Keratinocyte (primary cell): ENCODE results near the gene HLA-C. TPM values are rescaled to one million over a fixed set of nuclear protein-coding genes. Genes with fewer than 3 reads are reported as not detected.

Source experiments
- DNase-seq: peaks from one replicate; pipeline ENCODE4 v3.0.0-alpha.2; 2011; ENCODE audit warnings: low read depth, missing footprints, low spot score
- FAIRE-seq: peaks from 2 replicates; lab custom pipeline; 2011; peaks lifted over from hg19 to GRCh38; lab: Jason Lieb, UNC
- H2AFZ ChIP-seq: 2 replicates; pipeline ENCODE4 v1.6.0; 2012; ENCODE audit warnings: low read length, control low read depth, inconsistent platforms; ENCODE audit not compliant: control insufficient read depth
- H3K27ac ChIP-seq: 2 replicates; pipeline ENCODE4 v1.5.1; 2011; ENCODE audit warnings: low read length; ENCODE audit not compliant: control insufficient read depth, insufficient read depth
- H3K27me3 ChIP-seq: 3 replicates; pipeline ENCODE4 v1.6.0; 2011; ENCODE audit warnings: low read length; ENCODE audit not compliant: control insufficient read depth, insufficient read depth; ENCODE audit errors: extremely low read depth
- H3K36me3 ChIP-seq, 2 experiments: 2 replicates in 1 of 2; 3 replicates in 1 of 2; pipeline ENCODE4 v1.5.1; 2011; ENCODE audit warnings: low read length in 2 of 2, mild to moderate bottlenecking in 1 of 2; ENCODE audit not compliant: control insufficient read depth in 2 of 2, insufficient read depth in 2 of 2; ENCODE audit errors: extremely low read depth in 1 of 2
- H3K4me1 ChIP-seq: 3 replicates; pipeline ENCODE4 v1.5.1; 2011; ENCODE audit warnings: low read length; ENCODE audit not compliant: control insufficient read depth, insufficient read depth; ENCODE audit errors: extremely low read depth
- H3K4me2 ChIP-seq: 3 replicates; pipeline ENCODE4 v1.6.0; 2011; ENCODE audit warnings: low read depth, low read length; ENCODE audit not compliant: control insufficient read depth, insufficient read depth; ENCODE audit errors: extremely low read depth
- H3K4me3 ChIP-seq, 3 experiments: fragments of 200-600 bp in 1 of 3; sonication (generic) in 1 of 3; 2 replicates in 2 of 3; 3 replicates in 1 of 3; pipeline ENCODE4 v1.5.1; 2011 to 2016; ENCODE audit warnings: low read length in 3 of 3, mild to moderate bottlenecking in 3 of 3, control low read depth in 2 of 3, inconsistent platforms in 1 of 3, low read depth in 1 of 3, mixed read lengths in 1 of 3, mixed run types in 1 of 3, moderate library complexity in 1 of 3; ENCODE audit not compliant: control insufficient read depth in 2 of 3, insufficient read depth in 2 of 3; ENCODE audit errors: extremely low read depth in 1 of 3
- H3K79me2 ChIP-seq: 2 replicates; pipeline ENCODE4 v1.6.0; 2012; ENCODE audit warnings: low read length; ENCODE audit not compliant: control insufficient read depth, insufficient read depth
- H3K9ac ChIP-seq: 3 replicates; pipeline ENCODE4 v1.6.0; 2011; ENCODE audit warnings: low read length; ENCODE audit not compliant: control insufficient read depth, insufficient read depth; ENCODE audit errors: extremely low read depth
- H3K9me1 ChIP-seq: 3 replicates; pipeline ENCODE4 v1.6.0; 2011; ENCODE audit warnings: low read length; ENCODE audit not compliant: control insufficient read depth, insufficient read depth; ENCODE audit errors: extremely low read depth
- H3K9me3 ChIP-seq: 2 replicates; pipeline ENCODE4 v1.5.1; 2012; ENCODE audit warnings: low read depth, low read length; ENCODE audit not compliant: control insufficient read depth
- H4K20me1 ChIP-seq: 3 replicates; pipeline ENCODE4 v1.6.0; 2011; ENCODE audit warnings: low read length; ENCODE audit not compliant: control insufficient read depth, insufficient read depth; ENCODE audit errors: extremely low read depth
- EZH2 ChIP-seq: IDR thresholded peaks from one replicate; pipeline ENCODE4 v1.6.1; 2012; ENCODE audit warnings: inconsistent platforms, mild to moderate bottlenecking, low read length, moderate library complexity
- dilution Hi-C: fragments of 300-500 bp; cut with MboI; formaldehyde crosslinking; loops from one replicate; pipeline ENCODE4 v1.7.0; 2020; ENCODE audit warnings: low sequenced_read_pairs; ENCODE audit not compliant: extremely low pct_ligation_motif_present
- polyA plus RNA-seq, 5 experiments: library from polyadenylated mRNA; depleted of rRNA in 3 of 5; stranded (reverse) in 3 of 5; stranded (forward) in 1 of 5; unstranded in 1 of 5; fragments of >200 nt; gene quantifications; 1 replicate in 1 of 5; 2 replicates in 3 of 5; 3 replicates in 1 of 5; pipeline versions ENCODE4 v1.2.1 to v1.2.3, GENCODE V29; 2011 to 2012; ENCODE audit warnings: missing spikeins in 2 of 5, low read depth in 1 of 5, low replicate concordance in 1 of 5
- TF ChIP-seq, protein P1 (sequence below), 3 experiments: IDR thresholded peaks in 1 of 3; conservative IDR thresholded peaks in 1 of 3; optimal IDR thresholded peaks in 1 of 3; 2 replicates in 2 of 3; 3 replicates in 1 of 3; pipeline versions ENCODE3 to v1.5.1; 2011; ENCODE audit warnings: low read length in 3 of 3, mild to moderate bottlenecking in 3 of 3, moderate library complexity in 2 of 3, control low read depth in 1 of 3, inconsistent platforms in 1 of 3; ENCODE audit not compliant: insufficient read depth in 2 of 3; ENCODE audit errors: extremely low read depth in 1 of 3

HLA-C gene
- polyA plus RNA-seq, 1 donor (not counting 4 experiments of a cell fraction or from before 2014, with no cell fraction given): 330 TPM

DNA sequence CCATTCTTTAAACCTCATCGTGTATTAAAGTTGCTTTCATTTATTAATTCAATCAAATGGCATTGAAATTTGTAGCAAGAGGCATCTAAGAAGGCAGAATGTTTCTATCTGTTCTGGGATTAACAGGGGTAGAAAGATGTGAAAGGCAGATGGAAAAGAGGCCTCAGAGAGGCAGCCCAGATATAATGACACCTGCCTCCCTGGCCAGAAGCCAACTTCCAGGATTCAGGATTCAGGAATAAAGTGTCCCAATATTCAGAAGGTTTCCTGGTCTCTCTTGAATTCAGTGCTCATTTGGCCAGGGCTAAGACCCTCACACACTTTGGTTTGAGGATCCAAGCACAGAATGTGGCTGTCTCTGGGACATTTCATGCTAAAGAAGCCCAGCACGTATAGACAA is 45.1 kb upstream of the HLA-C start:
- no peaks in the 10 kb centered on the region for H3K9me1 ChIP-seq
- H3K79me2 ChIP-seq: no peaks in the 10 kb centered on the region
- FAIRE-seq (no peak), DNase-seq (no peak)
- no peak overlapping the region for H3K27ac ChIP-seq
- no peak overlapping the region for H3K9ac ChIP-seq
- no peaks in the 10 kb centered on the region for H3K36me3 ChIP-seq
- no peaks in the 10 kb centered on the region for H3K9me3 ChIP-seq
- TF ChIP-seq, protein P1, sequence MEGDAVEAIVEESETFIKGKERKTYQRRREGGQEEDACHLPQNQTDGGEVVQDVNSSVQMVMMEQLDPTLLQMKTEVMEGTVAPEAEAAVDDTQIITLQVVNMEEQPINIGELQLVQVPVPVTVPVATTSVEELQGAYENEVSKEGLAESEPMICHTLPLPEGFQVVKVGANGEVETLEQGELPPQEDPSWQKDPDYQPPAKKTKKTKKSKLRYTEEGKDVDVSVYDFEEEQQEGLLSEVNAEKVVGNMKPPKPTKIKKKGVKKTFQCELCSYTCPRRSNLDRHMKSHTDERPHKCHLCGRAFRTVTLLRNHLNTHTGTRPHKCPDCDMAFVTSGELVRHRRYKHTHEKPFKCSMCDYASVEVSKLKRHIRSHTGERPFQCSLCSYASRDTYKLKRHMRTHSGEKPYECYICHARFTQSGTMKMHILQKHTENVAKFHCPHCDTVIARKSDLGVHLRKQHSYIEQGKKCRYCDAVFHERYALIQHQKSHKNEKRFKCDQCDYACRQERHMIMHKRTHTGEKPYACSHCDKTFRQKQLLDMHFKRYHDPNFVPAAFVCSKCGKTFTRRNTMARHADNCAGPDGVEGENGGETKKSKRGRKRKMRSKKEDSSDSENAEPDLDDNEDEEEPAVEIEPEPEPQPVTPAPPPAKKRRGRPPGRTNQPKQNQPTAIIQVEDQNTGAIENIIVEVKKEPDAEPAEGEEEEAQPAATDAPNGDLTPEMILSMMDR (optimal IDR thresholded peaks at IDR 0.05 in 1 of 3, IDR thresholded peaks at IDR 0.05 in 1 of 3, conservative IDR thresholded peaks at IDR 0.05 in 1 of 3; ENCODE audit: extremely low read depth in 1 of 3, insufficient read depth in 2 of 3, low read length in 3 of 3): no peak
- TF ChIP-seq EZH2: no peak
- no peaks in the 10 kb centered on the region for H3K4me1 ChIP-seq
- dilution Hi-C loops: no loop called here
- H3K27me3 ChIP-seq: peaks cover 6% of the 10 kb centered on the region
- H4K20me1 ChIP-seq: no peaks in the 10 kb centered on the region
- no peak overlapping the region for H3K4me2 ChIP-seq
- H2AFZ ChIP-seq: no peak overlapping the region
- no peak overlapping the region for H3K4me3 ChIP-seq

DNA sequence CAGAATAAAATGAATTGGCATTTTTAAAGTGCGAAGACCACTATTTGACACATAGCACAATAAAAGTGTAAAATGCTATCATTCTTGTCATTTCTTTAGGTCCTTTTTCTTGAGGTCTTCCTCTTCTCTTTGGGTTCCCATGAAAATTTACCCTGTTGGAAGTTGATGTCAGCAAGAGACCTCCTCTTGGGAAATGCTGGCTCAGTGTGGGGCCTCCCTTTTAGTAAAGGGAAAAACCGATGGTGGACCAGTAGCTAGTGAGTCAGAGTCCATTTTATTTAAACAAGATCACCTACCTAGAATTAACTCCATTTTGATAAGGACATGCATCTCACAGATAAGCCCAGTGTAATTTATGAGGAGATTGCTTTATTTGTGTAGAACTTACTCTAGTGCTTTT is 37.7 kb upstream of the HLA-C start:
- H3K9me1 ChIP-seq: no peaks in the 10 kb centered on the region
- H2AFZ ChIP-seq: no peak overlapping the region
- no peak overlapping the region for H3K9ac ChIP-seq
- no peaks in the 10 kb centered on the region for H4K20me1 ChIP-seq
- H3K36me3 ChIP-seq: no peaks in the 10 kb centered on the region
- dilution Hi-C loops: no loop called here
- H3K79me2 ChIP-seq: no peaks in the 10 kb centered on the region
- TF ChIP-seq, protein P1 (optimal IDR thresholded peaks at IDR 0.05 in 1 of 3, IDR thresholded peaks at IDR 0.05 in 1 of 3, conservative IDR thresholded peaks at IDR 0.05 in 1 of 3; ENCODE audit: extremely low read depth in 1 of 3, insufficient read depth in 2 of 3, low read length in 3 of 3): no peak
- TF ChIP-seq EZH2: no peak
- FAIRE-seq: no peak
- DNase-seq: no peak
- H3K4me3 ChIP-seq: no peak overlapping the region
- no peak overlapping the region for H3K27ac ChIP-seq
- H3K27me3 ChIP-seq: peaks cover 27% of the 10 kb centered on the region
- H3K9me3 ChIP-seq: no peaks in the 10 kb centered on the region
- H3K4me2 ChIP-seq: no peak overlapping the region
- no peaks in the 10 kb centered on the region for H3K4me1 ChIP-seq
